Epithelial cell of esophagus (primary cell): ENCODE results near the gene ST8SIA2.

ENCODE experiments used
- DNase-seq: peaks from one replicate; pipeline ENCODE4 v3.0.0; 2010; ENCODE audit warnings: low read depth
- H3K4me3 ChIP-seq: 2 replicates; pipeline ENCODE4 v1.5.1; 2011; ENCODE audit warnings: mild to moderate bottlenecking, low read length, control low read depth
- CTCF ChIP-seq: IDR thresholded peaks from 2 replicates; pipeline ENCODE4 v1.5.1; 2011; ENCODE audit warnings: low read depth, mild to moderate bottlenecking, low read length, control low read depth, inconsistent platforms; ENCODE audit not compliant: insufficient read depth; ENCODE audit errors: missing control alignments

ST8SIA2 gene

GRCh38 chr15:92429378-92430068 is 35.8 kb downstream of the ST8SIA2 start:
- peak; percentile 9 for DNase-seq
- TF ChIP-seq CTCF = no peak
- H3K4me3 ChIP-seq = no peak overlapping the region

GRCh38 chr15:92430069-92430440 is 36.4 kb downstream of the ST8SIA2 start:
- no peak for TF ChIP-seq CTCF
- no peak for DNase-seq
- H3K4me3 ChIP-seq = no peak overlapping the region

GRCh38 chr15:92435145-92435544 is 41.5 kb downstream of the ST8SIA2 start:
- TF ChIP-seq CTCF = no peak
- DNase-seq = no peak
- H3K4me3 ChIP-seq = no peak overlapping the region

- H3K4me3 ChIP-seq = no peak overlapping the region
- no peak for TF ChIP-seq CTCF
- DNase-seq = no peak
Observed at GRCh38 chr15:92438471-92438870, 44.8 kb downstream of the ST8SIA2 start.

- no peak for DNase-seq
- TF ChIP-seq CTCF = no peak
- H3K4me3 ChIP-seq = no peak overlapping the region
Observed at GRCh38 chr15:92443381-92443780, 49.7 kb downstream of the ST8SIA2 start.

- TF ChIP-seq CTCF = no peak
- DNase-seq = no peak
- H3K4me3 ChIP-seq = no peak overlapping the region
Observed at GRCh38 chr15:92444631-92445030, 51.0 kb downstream of the ST8SIA2 start.

- no peak for DNase-seq
- TF ChIP-seq CTCF = no peak
- H3K4me3 ChIP-seq = no peak overlapping the region
Observed at GRCh38 chr15:92448370-92448769, 54.7 kb downstream of the ST8SIA2 start.
